IPS-11a (cell line): ENCODE data around the gene GPR37L1.

Source experiments
- H3K4me3 ChIP-seq: one replicate; pipeline ENCODE4 v1.5.1; 2013; ENCODE audit warnings: low read depth, low read length, control low read depth

GPR37L1 gene

GRCh38 chr1:202122639-202123335 is at the start of gene GPR37L1:
TSS of gene GPR37L1 (plus strand) at chr1:202122917. CDS start at chr1:202122964, 47 bp downstream.
- H3K4me3 ChIP-seq: no peak within 1 kb of the TSS

- H3K4me3 ChIP-seq: no peak overlapping the region
Measured at GRCh38 chr1:202073206-202073605, 49.5 kb upstream of the GPR37L1 start.

GRCh38 chr1:202074985-202075384 is 47.7 kb upstream of the GPR37L1 start:
- no peak overlapping the region for H3K4me3 ChIP-seq

GRCh38 chr1:202075389-202075788 is 47.3 kb upstream of the GPR37L1 start:
- no peak overlapping the region for H3K4me3 ChIP-seq

- no peak overlapping the region for H3K4me3 ChIP-seq
Measured at GRCh38 chr1:202076050-202076511, 46.6 kb upstream of the GPR37L1 start.

GRCh38 chr1:202078241-202078640 is 44.5 kb upstream of the GPR37L1 start:
- no peak overlapping the region for H3K4me3 ChIP-seq

GRCh38 chr1:202081992-202082391 is 40.7 kb upstream of the GPR37L1 start:
- H3K4me3 ChIP-seq: no peak overlapping the region

- no peak overlapping the region for H3K4me3 ChIP-seq
Measured at GRCh38 chr1:202084791-202085681, 37.7 kb upstream of the GPR37L1 start.

GRCh38 chr1:202085682-202086373 is 36.9 kb upstream of the GPR37L1 start:
- no peak overlapping the region for H3K4me3 ChIP-seq

- H3K4me3 ChIP-seq: no peak overlapping the region
Measured at GRCh38 chr1:202086579-202087350, 36.0 kb upstream of the GPR37L1 start.

GRCh38 chr1:202088206-202088605 is 34.5 kb upstream of the GPR37L1 start:
- H3K4me3 ChIP-seq: no peak overlapping the region

GRCh38 chr1:202090994-202091393 is 31.7 kb upstream of the GPR37L1 start:
- H3K4me3 ChIP-seq: no peak overlapping the region

GRCh38 chr1:202093858-202094257 is 28.9 kb upstream of the GPR37L1 start:
- no peak overlapping the region for H3K4me3 ChIP-seq

GRCh38 chr1:202101184-202101583 is 21.5 kb upstream of the GPR37L1 start:
- H3K4me3 ChIP-seq: no peak overlapping the region

- no peak overlapping the region for H3K4me3 ChIP-seq
Measured at GRCh38 chr1:202104073-202104472, 18.6 kb upstream of the GPR37L1 start.

- H3K4me3 ChIP-seq: no peak overlapping the region
Measured at GRCh38 chr1:202105571-202106339, 17.0 kb upstream of the GPR37L1 start.

GRCh38 chr1:202106340-202107254 is 16.1 kb upstream of the GPR37L1 start:
- H3K4me3 ChIP-seq: no peak overlapping the region

- no peak overlapping the region for H3K4me3 ChIP-seq
Measured at GRCh38 chr1:202107321-202107761, 15.4 kb upstream of the GPR37L1 start.
